ENCODE data around the gene CLEC4A.

DNA sequence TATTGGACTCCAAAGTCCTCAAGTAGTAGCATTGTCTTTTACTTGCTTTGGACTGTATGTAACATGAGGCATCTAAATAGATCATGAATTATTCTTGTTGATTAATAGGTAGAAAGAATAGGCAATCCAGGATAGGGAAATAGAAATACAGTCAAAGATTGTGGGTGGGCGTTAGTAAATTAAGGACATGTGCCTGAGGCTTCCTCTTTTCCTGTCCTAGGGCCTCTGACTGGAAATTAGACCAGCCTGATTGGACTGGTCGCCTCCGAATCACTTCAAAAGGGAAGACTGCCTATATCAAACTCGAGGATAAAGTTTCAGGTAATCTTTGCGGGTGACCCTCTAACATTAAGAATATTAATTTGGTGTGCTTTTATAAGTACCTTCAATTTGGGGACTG, 33.7 kb upstream of the CLEC4A start:
- TF ChIP-seq, protein P1, sequence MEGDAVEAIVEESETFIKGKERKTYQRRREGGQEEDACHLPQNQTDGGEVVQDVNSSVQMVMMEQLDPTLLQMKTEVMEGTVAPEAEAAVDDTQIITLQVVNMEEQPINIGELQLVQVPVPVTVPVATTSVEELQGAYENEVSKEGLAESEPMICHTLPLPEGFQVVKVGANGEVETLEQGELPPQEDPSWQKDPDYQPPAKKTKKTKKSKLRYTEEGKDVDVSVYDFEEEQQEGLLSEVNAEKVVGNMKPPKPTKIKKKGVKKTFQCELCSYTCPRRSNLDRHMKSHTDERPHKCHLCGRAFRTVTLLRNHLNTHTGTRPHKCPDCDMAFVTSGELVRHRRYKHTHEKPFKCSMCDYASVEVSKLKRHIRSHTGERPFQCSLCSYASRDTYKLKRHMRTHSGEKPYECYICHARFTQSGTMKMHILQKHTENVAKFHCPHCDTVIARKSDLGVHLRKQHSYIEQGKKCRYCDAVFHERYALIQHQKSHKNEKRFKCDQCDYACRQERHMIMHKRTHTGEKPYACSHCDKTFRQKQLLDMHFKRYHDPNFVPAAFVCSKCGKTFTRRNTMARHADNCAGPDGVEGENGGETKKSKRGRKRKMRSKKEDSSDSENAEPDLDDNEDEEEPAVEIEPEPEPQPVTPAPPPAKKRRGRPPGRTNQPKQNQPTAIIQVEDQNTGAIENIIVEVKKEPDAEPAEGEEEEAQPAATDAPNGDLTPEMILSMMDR (conservative IDR thresholded peaks at IDR 0.05; ENCODE audit: low read length): no peak
- TF ChIP-seq EZH2phosphoT487 (IDR thresholded peaks at IDR 0.05; ENCODE audit: borderline replicate concordance, low read depth, low read length): no peak
